HCT116 (cell line): ENCODE data around the gene RPS6KC1.

ENCODE experiments used
- CTCF ChIP-seq, 3 experiments: fragments of 200-600 bp in 1 of 3; sonication (generic) in 1 of 3; IDR thresholded peaks in 2 of 3; conservative IDR thresholded peaks in 1 of 3; 2 replicates each; pipeline ENCODE4 v1.5.1; 2012 to 2017; ENCODE audit warnings: low read depth in 2 of 3, low read length in 2 of 3, antibody characterized with exemption in 1 of 3, borderline replicate concordance in 1 of 3, control low read depth in 1 of 3, mild to moderate bottlenecking in 1 of 3, mixed read lengths in 1 of 3, mixed run types in 1 of 3, moderate library complexity in 1 of 3; ENCODE audit not compliant: insufficient read depth in 1 of 3
- EZH2 ChIP-seq: fragments of 200-600 bp; sonication (generic); IDR thresholded peaks from 2 replicates; pipeline ENCODE4 v1.6.1; 2017; ENCODE audit warnings: antibody characterized with exemption, mixed run types
- POLR2A ChIP-seq: IDR thresholded peaks from 2 replicates; pipeline ENCODE4 v1.7.0; 2011; ENCODE audit warnings: borderline replicate concordance; ENCODE audit not compliant: insufficient read depth, insufficient read length; ENCODE audit errors: extremely low read depth
- POLR2AphosphoS5 ChIP-seq: IDR thresholded peaks from 2 replicates; pipeline ENCODE4 v1.6.1; 2011; ENCODE audit warnings: mild to moderate bottlenecking, low read depth, low read length, moderate library complexity
- SRF ChIP-seq: IDR thresholded peaks from 2 replicates; pipeline ENCODE4 v1.6.1; 2012; ENCODE audit warnings: low read depth

GRCh38 chr1:213054733-213055591, 3.9 kb downstream of the RPS6KC1 start:
- no peak for TF ChIP-seq CTCF (IDR thresholded peaks at IDR 0.05 in 2 of 3, conservative IDR thresholded peaks at IDR 0.05 in 1 of 3; ENCODE audit: borderline replicate concordance in 1 of 3, insufficient read depth in 1 of 3, low read depth in 2 of 3, low read length in 2 of 3)
- TF ChIP-seq EZH2: no peak
- no peak for TF ChIP-seq SRF
- TF ChIP-seq POLR2AphosphoS5: no peak
- TF ChIP-seq POLR2A: no peak
